OCI-LY1 (cell line): ENCODE results near the gene EPHX1.

Experiments used
- H2AFZ ChIP-seq: fragments of 200-600 bp; sonication (generic), shearing (Covaris generic); 2 replicates; pipeline ENCODE4 v1.6.0; 2014; ENCODE audit warnings: antibody characterized with exemption, mild to moderate bottlenecking, low read length
- H3F3A ChIP-seq: fragments of 200-600 bp; sonication (generic), shearing (Covaris generic); 2 replicates; pipeline ENCODE4 v1.6.0; 2014; ENCODE audit warnings: mild to moderate bottlenecking, antibody characterized with exemption, low read length, moderate library complexity; ENCODE audit not compliant: insufficient read depth
- H3K27ac ChIP-seq: fragments of 200-600 bp; sonication (generic); 2 replicates; pipeline ENCODE4 v1.5.1; 2014; ENCODE audit warnings: low read length, mixed run types, mild to moderate bottlenecking, low read depth; ENCODE audit not compliant: poor library complexity, severe bottlenecking
- H3K27me3 ChIP-seq: fragments of 200-600 bp; sonication (generic); 2 replicates; pipeline ENCODE4 v1.6.0; 2014; ENCODE audit warnings: antibody characterized with exemption, mild to moderate bottlenecking, low read length, moderate library complexity; ENCODE audit not compliant: insufficient read depth
- H3K36me3 ChIP-seq: fragments of 200-600 bp; sonication (generic); 2 replicates; pipeline ENCODE4 v1.6.1; 2014; ENCODE audit warnings: mild to moderate bottlenecking, antibody characterized with exemption, low read length, moderate library complexity, mixed read lengths; ENCODE audit not compliant: insufficient read depth
- H3K4me1 ChIP-seq: fragments of 200-600 bp; sonication (generic); 2 replicates; pipeline ENCODE4 v1.5.1; 2014; ENCODE audit warnings: mild to moderate bottlenecking, low read length, moderate library complexity; ENCODE audit not compliant: insufficient read depth, severe bottlenecking
- H3K4me2 ChIP-seq: fragments of 200-600 bp; sonication (generic), shearing (Covaris generic); 2 replicates; pipeline ENCODE4 v1.6.1; 2014; ENCODE audit warnings: low read length
- H3K4me3 ChIP-seq: fragments of 200-600 bp; sonication (generic); 2 replicates; pipeline ENCODE4 v1.5.1; 2014; ENCODE audit warnings: low read length, low read depth, mild to moderate bottlenecking, mixed read lengths; ENCODE audit not compliant: poor library complexity, severe bottlenecking
- H3K79me2 ChIP-seq: fragments of 200-600 bp; shearing (Covaris generic); 2 replicates; pipeline ENCODE4 v1.6.1; 2016; ENCODE audit warnings: mixed run types, low read length, mixed read lengths; ENCODE audit not compliant: insufficient read depth
- H3K9ac ChIP-seq: fragments of 200-600 bp; sonication (generic), shearing (Covaris generic); 2 replicates; pipeline ENCODE4 v1.6.1; 2014; ENCODE audit warnings: mild to moderate bottlenecking, low read length, mixed read lengths
- H3K9me2 ChIP-seq: fragments of 200-600 bp; sonication (generic), shearing (Covaris generic); 2 replicates; pipeline ENCODE4 v1.6.1; 2014; ENCODE audit warnings: low read depth, mild to moderate bottlenecking, low read length, mixed read lengths
- H3K9me3 ChIP-seq: fragments of 200-600 bp; shearing (Covaris generic); 2 replicates; pipeline ENCODE4 v1.6.1; 2014; ENCODE audit warnings: low read length, mixed read lengths
- H4K20me1 ChIP-seq: fragments of 200-600 bp; sonication (generic), shearing (Covaris generic); 2 replicates; pipeline ENCODE4 v1.6.0; 2016; ENCODE audit warnings: mild to moderate bottlenecking, low read length; ENCODE audit not compliant: insufficient read depth
- CTCF ChIP-seq: fragments of 200-600 bp; sonication (generic), shearing (Covaris generic); IDR thresholded peaks from 2 replicates; pipeline ENCODE4 v1.5.1; 2017; ENCODE audit warnings: mild to moderate bottlenecking, antibody characterized with exemption, low read length, moderate library complexity, mixed read lengths
- EZH2 ChIP-seq: fragments of 200-600 bp; sonication (generic), shearing (Covaris generic); IDR thresholded peaks from 2 replicates; pipeline ENCODE4 v1.8.0; 2017; ENCODE audit warnings: borderline replicate concordance, mixed run types, mild to moderate bottlenecking, antibody characterized with exemption, low read length, moderate library complexity, mixed read lengths

The EPHX1 gene

GRCh38 chr1:225866061-225866837, 56.3 kb downstream of the EPHX1 start:
- no peak overlapping the region for H3K4me2 ChIP-seq
- peak overlapping the region; percentile 36 for H3K27ac ChIP-seq
- H3K4me1 ChIP-seq = peaks cover 11% of the 10 kb centered on the region
- H3K9me2 ChIP-seq = no peaks in the 10 kb centered on the region
- H4K20me1 ChIP-seq = no peaks in the 10 kb centered on the region
- H3K79me2 ChIP-seq = no peaks in the 10 kb centered on the region
- H3K36me3 ChIP-seq = peaks cover 30% of the 10 kb centered on the region; the same call in 1 of the 2 replicates
- no peaks in the 10 kb centered on the region for H3K27me3 ChIP-seq
- H2AFZ ChIP-seq = no peak overlapping the region
- H3K9ac ChIP-seq = no peak overlapping the region
- TF ChIP-seq EZH2 (no peak), CTCF (no peak)
- H3F3A ChIP-seq = no peaks in the 10 kb centered on the region
- no peak overlapping the region for H3K4me3 ChIP-seq
- H3K9me3 ChIP-seq = no peaks in the 10 kb centered on the region

- no peaks in the 10 kb centered on the region for H4K20me1 ChIP-seq
- TF ChIP-seq EZH2 = no peak
- no peak for TF ChIP-seq CTCF
- H3K4me3 ChIP-seq = no peak overlapping the region
- no peaks in the 10 kb centered on the region for H3K9me2 ChIP-seq
- no peak overlapping the region for H3K9ac ChIP-seq
- H3K4me2 ChIP-seq = no peak overlapping the region
- peaks cover 11% of the 10 kb centered on the region for H3K4me1 ChIP-seq
- H3K79me2 ChIP-seq = no peaks in the 10 kb centered on the region
- H2AFZ ChIP-seq = no peak overlapping the region
- no peaks in the 10 kb centered on the region for H3K27me3 ChIP-seq
- peaks cover 30% of the 10 kb centered on the region; the same call in 1 of the 2 replicates for H3K36me3 ChIP-seq
- no peak overlapping the region for H3K27ac ChIP-seq
- H3K9me3 ChIP-seq = no peaks in the 10 kb centered on the region
- H3F3A ChIP-seq = no peaks in the 10 kb centered on the region
These were observed 57.1 kb downstream of the EPHX1 start for GRCh38 chr1:225866981-225867380.

- Histone ChIP-seq H3K9ac (no peak overlapping the region), H2AFZ (no peak overlapping the region), H3K27me3 (no peaks in the 10 kb centered on the region), H3K4me1 (peaks cover 11% of the 10 kb centered on the region), H3K9me2 (no peaks in the 10 kb centered on the region), H3K79me2 (no peaks in the 10 kb centered on the region), H3K36me3 (peaks cover 28% of the 10 kb centered on the region; the same call in 1 of the 2 replicates), H3K4me2 (no peak overlapping the region), H3K4me3 (no peak overlapping the region), H3K27ac (no peak overlapping the region), H3F3A (no peaks in the 10 kb centered on the region), H4K20me1 (no peaks in the 10 kb centered on the region), H3K9me3 (no peaks in the 10 kb centered on the region)
- TF ChIP-seq EZH2 = no peak
- TF ChIP-seq CTCF = no peak
These were observed 58.9 kb downstream of the EPHX1 start for GRCh38 chr1:225868631-225869330.
